Keratinocyte (primary cell): ENCODE measurements around the gene CGNL1.

Experiments
- EZH2 ChIP-seq: IDR thresholded peaks from one replicate; pipeline ENCODE4 v1.6.1; 2012; ENCODE audit warnings: inconsistent platforms, mild to moderate bottlenecking, low read length, moderate library complexity
- TF ChIP-seq, protein P1 (sequence below), 3 experiments: IDR thresholded peaks in 1 of 3; conservative IDR thresholded peaks in 1 of 3; optimal IDR thresholded peaks in 1 of 3; 2 replicates in 2 of 3; 3 replicates in 1 of 3; pipeline versions ENCODE3 to v1.5.1; 2011; ENCODE audit warnings: low read length in 3 of 3, mild to moderate bottlenecking in 3 of 3, moderate library complexity in 2 of 3, control low read depth in 1 of 3, inconsistent platforms in 1 of 3; ENCODE audit not compliant: insufficient read depth in 2 of 3; ENCODE audit errors: extremely low read depth in 1 of 3

GRCh38 chr15:57548835-57549234, 172.5 kb downstream of the CGNL1 start:
- TF ChIP-seq EZH2 = no peak
- TF ChIP-seq, protein P1, sequence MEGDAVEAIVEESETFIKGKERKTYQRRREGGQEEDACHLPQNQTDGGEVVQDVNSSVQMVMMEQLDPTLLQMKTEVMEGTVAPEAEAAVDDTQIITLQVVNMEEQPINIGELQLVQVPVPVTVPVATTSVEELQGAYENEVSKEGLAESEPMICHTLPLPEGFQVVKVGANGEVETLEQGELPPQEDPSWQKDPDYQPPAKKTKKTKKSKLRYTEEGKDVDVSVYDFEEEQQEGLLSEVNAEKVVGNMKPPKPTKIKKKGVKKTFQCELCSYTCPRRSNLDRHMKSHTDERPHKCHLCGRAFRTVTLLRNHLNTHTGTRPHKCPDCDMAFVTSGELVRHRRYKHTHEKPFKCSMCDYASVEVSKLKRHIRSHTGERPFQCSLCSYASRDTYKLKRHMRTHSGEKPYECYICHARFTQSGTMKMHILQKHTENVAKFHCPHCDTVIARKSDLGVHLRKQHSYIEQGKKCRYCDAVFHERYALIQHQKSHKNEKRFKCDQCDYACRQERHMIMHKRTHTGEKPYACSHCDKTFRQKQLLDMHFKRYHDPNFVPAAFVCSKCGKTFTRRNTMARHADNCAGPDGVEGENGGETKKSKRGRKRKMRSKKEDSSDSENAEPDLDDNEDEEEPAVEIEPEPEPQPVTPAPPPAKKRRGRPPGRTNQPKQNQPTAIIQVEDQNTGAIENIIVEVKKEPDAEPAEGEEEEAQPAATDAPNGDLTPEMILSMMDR (optimal IDR thresholded peaks at IDR 0.05 in 1 of 3, IDR thresholded peaks at IDR 0.05 in 1 of 3, conservative IDR thresholded peaks at IDR 0.05 in 1 of 3; ENCODE audit: extremely low read depth in 1 of 3, insufficient read depth in 2 of 3, low read length in 3 of 3) = no peak
